MCF 10A (cell line): ENCODE results near the gene CAMK2B. TPM values are rescaled to one million over a fixed set of nuclear protein-coding genes. Genes with fewer than 3 reads are reported as not detected.
A peak's percentile ranks its signal among the peaks of the same experiment; 100 is the strongest.

Experiments
- BruUV-seq: library from RNA; stranded (reverse); fragments of 400-500 nt; replicated peaks from 2 replicates; lab custom pipeline; 2021; lab: Mats Ljungman, UMichigan
- CTCF ChIA-PET: fragments of 300-600 bp; sonication (Branson Sonifier 250); formaldehyde crosslinking; extraction: SDS; loops from one replicate; lab custom pipeline; 2021; ENCODE audit warnings: antibody characterized with exemption, inconsistent platforms; lab: Yijun Ruan, JAX
- POLR2A ChIA-PET: fragments of 300-600, 350-650 bp; sonication (Branson Sonifier 250); formaldehyde crosslinking; extraction: SDS; loops from one replicate; lab custom pipeline; 2020; ENCODE audit warnings: antibody characterized with exemption, inconsistent platforms; lab: Yijun Ruan, JAX
- DNase-seq: peaks from one replicate; pipeline ENCODE4 v3.0.0-alpha.2; 2018; ENCODE audit not compliant: unreplicated experiment
- H3K27ac Mint-ChIP-seq: one replicate; pipeline ENCODE4 v1.8.0; 2022; ENCODE audit warnings: mild to moderate bottlenecking, low read depth, mixed read lengths; ENCODE audit not compliant: unreplicated experiment
- H3K27me3 Mint-ChIP-seq: one replicate; pipeline ENCODE4 v1.8.0; 2022; ENCODE audit warnings: mixed read lengths; ENCODE audit not compliant: insufficient read depth, unreplicated experiment
- H3K36me3 Mint-ChIP-seq: one replicate; pipeline ENCODE4 v1.8.0; 2022; ENCODE audit warnings: mild to moderate bottlenecking, moderate library complexity, mixed read lengths; ENCODE audit not compliant: insufficient read depth, unreplicated experiment
- H3K4me1 Mint-ChIP-seq: one replicate; pipeline ENCODE4 v1.8.0; 2022; ENCODE audit warnings: mixed read lengths; ENCODE audit not compliant: insufficient read depth, unreplicated experiment
- H3K4me3 Mint-ChIP-seq: one replicate; pipeline ENCODE4 v1.8.0; 2022; ENCODE audit warnings: mild to moderate bottlenecking, moderate library complexity, mixed read lengths; ENCODE audit not compliant: unreplicated experiment
- H3K9me3 Mint-ChIP-seq: one replicate; pipeline ENCODE4 v1.8.0; 2022; ENCODE audit warnings: mixed read lengths; ENCODE audit not compliant: unreplicated experiment
- CTCF ChIP-seq: fragments of 200-600 bp; IDR thresholded peaks from one replicate; pipeline ENCODE4 v1.8.0; 2022; ENCODE audit warnings: antibody characterized with exemption, mild to moderate bottlenecking; ENCODE audit not compliant: unreplicated experiment
- intact Hi-C: fragments of 100-400 bp; cut with micrococcal nuclease; formaldehyde crosslinking; loops from 2 replicates; pipeline ENCODE4 v1.14.1; 2022
- total RNA-seq: library from RNA; stranded (reverse); gene quantifications from 2 replicates; pipeline ENCODE4 v1.2.3, GENCODE V29; 2022

The CAMK2B gene
- total RNA-seq, 1 experiment from 2014 or later, result 1.8 TPM

GRCh38 chr7:44225566-44226395 lies 99.6 kb downstream of the CAMK2B start:
- peak; percentile 35 for DNase-seq
- Mint-ChIP-seq H3K4me3 (peak overlapping the region; percentile 58), H3K27me3 (no peaks in the 10 kb centered on the region), H3K9me3 (no peaks in the 10 kb centered on the region), H3K36me3 (no peaks in the 10 kb centered on the region), H3K27ac (peak overlapping the region; percentile 9), H3K4me1 (peaks cover 26% of the 10 kb centered on the region)
- ChIA-PET CTCF (interaction anchor here (0.7 to 0.9 kb wide), 2 partner anchors 11 to 15 kb away, joined by 3 to 7 read pairs; no protein-coding TSS in a partner anchor), POLR2A (interaction anchor here (0.7 kb wide), 1 partner anchor 309 kb away, joined by 3 read pairs; no protein-coding TSS in a partner anchor)
- TF ChIP-seq CTCF, result no peak
- no TSS peak for BruUV-seq
- intact Hi-C loops, result no loop called here

- no peaks in the 10 kb centered on the region for H3K9me3 Mint-ChIP-seq
- ChIA-PET POLR2A (interaction anchor here (0.9 kb wide), 1 partner anchor 10 kb away, joined by 3 read pairs; no protein-coding TSS in a partner anchor), CTCF (interaction anchor here (0.6 to 1.3 kb wide), 5 partner anchors 10 to 336 kb away, joined by 3 to 7 read pairs (median 3); partner anchors contain the start of gene NUDCD3)
- peak overlapping the region; percentile 58 for H3K4me3 Mint-ChIP-seq
- BruUV-seq, result no TSS peak
- H3K27ac Mint-ChIP-seq, result peak overlapping the region; percentile 9
- DNase-seq, result no peak
- TF ChIP-seq CTCF, result no peak
- peaks cover 2% of the 10 kb centered on the region for H3K36me3 Mint-ChIP-seq
- intact Hi-C loops, result no loop called here
- H3K4me1 Mint-ChIP-seq, result peaks cover 26% of the 10 kb centered on the region
- no peaks in the 10 kb centered on the region for H3K27me3 Mint-ChIP-seq
Measured at GRCh38 chr7:44224974-44225565, 100.3 kb downstream of the CAMK2B start.

- peaks cover 4% of the 10 kb centered on the region for H3K36me3 Mint-ChIP-seq
Measured at GRCh38 chr7:44224080-44224973, 101.1 kb downstream of the CAMK2B start.

More at GRCh38 chr7:44224080-44224973, 101.1 kb downstream of the CAMK2B start:
- Mint-ChIP-seq H3K9me3 (no peaks in the 10 kb centered on the region), H3K27ac (no peak overlapping the region), H3K4me1 (peaks cover 26% of the 10 kb centered on the region), H3K27me3 (no peaks in the 10 kb centered on the region), H3K4me3 (peak overlapping the region; percentile 26)
- ChIA-PET POLR2A (interaction anchor here (0.9 to 1.5 kb wide), 2 partner anchors 10 to 341 kb away, joined by 3 to 5 read pairs; no protein-coding TSS in a partner anchor), CTCF (interaction anchor here (0.6 to 1.3 kb wide), 7 partner anchors 10 to 911 kb away, joined by 3 to 7 read pairs (median 3); partner anchors contain the start of gene NUDCD3)
- TF ChIP-seq CTCF, result no peak
- peak; percentile 88 for DNase-seq
- BruUV-seq, result no TSS peak
- intact Hi-C loops, result no loop called here
